Stimulated activated CD4-positive, alpha-beta T cell treated with anti-CD3 and anti-CD28 coated beads, TNF-alpha, amount 100 ng/mL, for 1 hour (primary cell): ENCODE data around the gene AADACL4.
"Not testable (repeated sequence)": the region's sequence is repeated elsewhere in the genome, so short reads cannot be mapped to it uniquely, and the experiment has no call there.

Source experiments
- DNase-seq, 3 donors: peaks; one replicate each; pipeline ENCODE4 v3.0.0-alpha.2; 2020; ENCODE audit warnings: low read depth in 3 of 3, low spot score in 1 of 3

The AADACL4 gene

GRCh38 chr1:12629511-12629956 lies 14.4 kb upstream of the AADACL4 start:
- no peak for DNase-seq

DNA sequence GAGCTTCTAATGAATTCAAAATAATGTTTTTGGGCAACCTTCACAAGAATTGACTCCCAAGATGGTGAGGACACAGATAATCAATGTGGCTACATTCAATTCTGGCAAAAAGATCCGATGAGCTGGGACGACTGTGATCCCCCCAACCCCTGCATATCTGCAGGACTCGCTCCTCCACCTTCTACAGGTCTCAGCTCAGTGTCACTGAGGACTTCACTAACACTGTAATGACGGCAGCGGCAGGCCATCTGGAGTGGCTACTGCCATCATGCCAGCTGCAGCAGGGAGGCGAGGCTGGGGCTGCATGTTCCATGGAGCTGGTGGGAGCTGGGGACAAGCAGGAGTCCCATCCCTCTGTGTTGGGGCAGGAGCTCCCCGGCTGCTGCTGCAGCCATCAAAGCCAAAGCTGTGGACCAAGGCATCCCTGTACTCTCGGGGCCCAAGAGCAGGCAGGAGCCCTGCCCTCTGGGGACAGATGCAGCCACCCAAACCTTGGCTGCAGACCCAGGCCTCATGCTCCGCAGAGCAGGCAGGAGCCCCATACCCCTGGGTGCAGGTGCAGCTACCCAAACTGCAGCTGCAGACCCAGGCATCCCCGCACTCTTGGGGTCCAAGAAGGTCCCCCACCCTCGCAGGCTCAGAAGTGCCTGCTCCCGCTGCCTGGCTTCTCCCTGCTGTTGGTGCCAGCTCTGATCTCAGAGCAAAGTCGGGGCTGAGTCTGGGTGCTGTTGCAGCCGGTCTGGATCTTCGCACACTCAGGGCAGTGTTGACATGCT lies 13.7 kb upstream of the AADACL4 start:
- no peak for DNase-seq

DNA sequence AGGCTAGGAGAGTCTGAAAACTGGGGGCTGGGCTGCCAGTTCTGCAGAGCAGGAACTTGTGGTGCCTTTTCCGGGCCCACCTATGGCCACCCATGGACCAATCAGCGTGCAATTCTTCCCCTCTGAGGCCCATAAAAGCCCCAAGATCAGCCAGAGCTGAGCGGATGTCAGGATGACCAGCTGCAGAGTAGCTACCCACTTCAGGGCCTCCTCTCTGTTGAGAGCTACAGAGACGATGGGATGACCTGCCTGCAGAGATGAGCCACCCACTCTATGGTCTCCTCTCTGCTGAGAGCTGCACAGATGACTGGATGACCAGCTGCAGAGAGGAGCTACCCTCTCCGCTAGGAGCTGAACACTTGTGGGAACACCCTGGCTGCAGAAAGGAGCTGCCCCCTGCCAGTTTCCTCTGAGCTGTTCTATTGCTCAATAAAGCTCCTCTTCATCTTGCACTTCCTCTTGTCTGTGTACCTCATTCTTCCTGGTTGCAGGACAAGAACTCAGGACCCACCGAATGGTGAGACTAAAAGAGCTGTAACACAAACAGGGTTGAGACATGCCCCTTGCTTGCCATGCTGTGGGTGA lies 12.8 kb upstream of the AADACL4 start:
- no peak for DNase-seq

GRCh38 chr1:12631571-12631970 lies 12.3 kb upstream of the AADACL4 start:
- no peak for DNase-seq

DNA sequence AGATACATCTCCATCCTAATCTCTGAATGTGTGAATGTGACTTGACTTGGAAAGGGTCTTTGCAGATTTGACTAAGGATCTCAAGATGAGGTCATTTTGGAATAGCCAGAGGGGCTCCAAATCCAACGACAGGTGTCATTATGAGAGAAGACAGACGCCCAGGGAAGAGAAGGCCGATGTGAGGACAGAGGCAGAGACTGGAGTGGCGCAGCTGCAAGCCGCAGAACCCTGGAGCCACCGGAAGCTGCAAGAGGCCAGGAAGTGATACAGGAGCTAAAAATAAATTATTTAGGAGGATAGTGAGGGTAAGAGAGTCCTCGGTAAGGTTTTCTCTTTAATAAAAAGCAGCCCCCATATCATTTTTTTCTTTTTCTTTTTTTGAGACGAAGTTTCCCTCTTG lies 9.7 kb upstream of the AADACL4 start:
- DNase-seq, result no peak

DNA sequence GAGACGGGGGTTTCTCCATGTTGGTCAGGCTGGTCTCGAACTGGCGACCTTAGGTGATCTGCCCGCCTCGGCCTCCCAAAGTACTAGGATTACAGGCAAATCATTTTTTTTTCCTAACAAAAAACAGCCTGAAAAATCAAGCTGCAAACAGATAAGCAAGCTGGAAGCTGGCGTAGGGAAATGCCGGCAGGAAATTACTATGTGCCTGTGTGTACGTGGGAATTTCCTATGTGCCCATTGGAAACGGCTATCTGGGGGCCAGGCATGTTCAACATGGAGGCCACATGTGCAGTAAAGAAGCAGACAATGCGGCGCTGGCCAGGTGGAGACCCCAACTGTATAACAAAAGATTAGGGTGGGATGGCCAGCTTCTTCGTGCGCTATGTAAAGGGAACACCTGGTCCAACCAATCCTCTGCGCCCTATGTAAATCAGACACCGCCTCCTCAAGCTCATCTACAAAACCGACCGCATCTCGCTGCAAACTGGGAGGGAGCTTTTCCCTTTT lies 9.1 kb upstream of the AADACL4 start:
- DNase-seq, result no peak

DNA sequence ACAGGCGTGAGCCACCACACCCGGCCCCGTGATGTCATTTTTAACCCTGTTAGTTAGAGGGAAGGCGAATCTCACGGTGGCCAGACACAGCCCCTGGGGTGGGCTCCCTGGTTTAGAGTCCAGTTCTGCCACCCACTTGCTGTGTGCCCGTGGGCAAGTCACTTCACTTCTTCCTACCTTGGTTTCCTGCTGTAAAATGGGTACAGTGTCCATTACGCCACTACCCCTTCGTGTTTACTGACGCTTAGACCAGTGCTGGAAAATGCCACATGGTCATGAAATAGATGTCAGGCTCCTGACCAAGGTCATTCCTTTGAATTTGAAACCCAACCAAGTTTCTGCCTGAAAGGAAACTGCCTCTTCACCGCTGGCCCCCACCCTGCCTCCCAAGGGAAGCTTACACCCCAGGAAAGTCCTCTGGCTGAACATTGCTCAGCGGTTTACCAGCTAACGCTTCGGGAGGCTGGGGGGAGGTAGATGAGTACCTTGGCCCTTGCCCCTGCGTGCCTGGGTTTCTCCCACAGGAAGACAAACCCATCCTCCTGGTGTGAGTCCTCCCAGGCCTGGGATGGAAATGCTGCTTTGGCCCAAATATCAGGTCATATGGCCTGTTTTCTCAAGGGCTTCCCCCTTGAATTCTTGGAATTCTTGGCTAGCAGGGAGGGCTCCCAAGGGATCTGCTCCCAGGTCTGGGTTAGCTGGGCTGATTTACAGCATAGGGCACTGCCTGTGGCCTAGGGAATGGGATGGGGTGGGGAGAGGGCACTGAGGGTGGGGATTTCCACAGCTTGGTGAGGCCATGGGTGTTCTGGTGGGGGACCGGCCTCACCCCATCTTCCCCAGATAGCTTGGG lies 7.6 kb upstream of the AADACL4 start:
- no peak for DNase-seq

DNA sequence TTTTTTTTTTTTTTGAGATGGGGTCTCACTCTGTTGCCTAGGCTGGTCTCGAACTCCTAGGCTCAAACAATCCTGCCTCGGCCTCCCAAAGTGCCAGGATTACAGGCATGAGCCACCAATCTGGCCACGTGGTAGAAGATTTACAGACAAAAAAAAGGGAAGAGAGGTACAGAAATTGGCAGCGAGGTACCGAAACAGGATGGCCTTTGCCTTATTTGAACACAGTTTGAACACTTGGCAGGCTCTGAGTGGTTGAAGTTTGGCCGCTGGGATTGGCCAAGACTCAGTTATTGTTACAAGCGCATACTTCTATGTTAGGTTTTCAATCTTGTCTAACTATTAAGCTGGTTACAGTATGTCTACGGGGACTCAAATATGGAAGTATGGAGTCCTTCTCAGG lies 6.2 kb upstream of the AADACL4 start:
- DNase-seq, result no peak

DNA sequence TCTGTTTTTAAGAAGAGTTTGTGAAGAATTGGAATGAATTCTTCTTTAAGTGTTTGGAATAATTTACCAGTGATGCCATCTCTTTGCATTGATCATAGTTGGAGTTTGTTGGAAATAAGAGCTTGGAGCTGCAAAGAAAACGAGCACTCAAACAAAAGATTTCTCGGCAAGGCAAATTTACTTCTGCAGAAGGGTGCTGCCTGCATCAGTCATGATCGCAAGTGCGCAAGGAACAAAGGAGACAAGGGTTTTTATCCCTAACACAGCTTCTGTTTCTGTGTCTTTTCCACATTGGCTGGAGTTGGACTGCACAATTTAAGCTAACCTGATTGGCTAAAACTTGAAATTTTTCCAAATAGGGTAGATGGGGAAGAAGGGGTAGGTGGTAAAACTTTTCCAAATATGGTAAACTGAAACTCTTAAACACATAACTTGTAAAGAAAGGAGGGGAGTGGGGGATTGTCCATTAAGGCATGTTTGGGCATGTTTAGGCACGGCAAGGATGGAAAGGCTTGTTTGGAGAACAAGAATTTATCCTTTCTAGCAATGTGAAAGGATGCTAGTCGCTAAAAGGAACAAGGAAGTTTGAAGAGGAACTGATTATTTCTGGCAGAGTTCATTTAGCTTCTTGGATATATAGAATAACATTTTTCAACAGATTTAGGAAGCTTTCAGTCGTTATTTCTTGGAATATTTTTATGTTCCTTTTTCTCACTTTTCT lies 3.5 kb upstream of the AADACL4 start:
- DNase-seq, result no peak

DNA sequence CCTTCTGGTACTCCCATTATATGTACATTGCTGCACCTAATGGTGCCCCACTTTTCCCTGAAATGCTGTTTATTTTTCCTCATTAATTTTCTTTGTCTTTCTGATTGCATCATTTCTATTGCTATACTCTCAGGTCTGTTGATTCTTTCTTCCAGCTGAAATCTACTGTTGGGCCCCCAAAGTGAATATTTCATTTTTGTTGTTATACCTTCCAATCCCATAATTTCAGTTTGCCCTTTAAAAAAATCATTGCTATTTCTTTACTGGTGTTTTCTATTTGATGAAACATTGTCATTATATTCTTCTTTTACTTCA lies 3.0 kb upstream of the AADACL4 start:
- no peak for DNase-seq

- DNase-seq, result no peak
Observed at GRCh38 chr1:12643079-12643478, 806 bp upstream of the AADACL4 start.

DNA sequence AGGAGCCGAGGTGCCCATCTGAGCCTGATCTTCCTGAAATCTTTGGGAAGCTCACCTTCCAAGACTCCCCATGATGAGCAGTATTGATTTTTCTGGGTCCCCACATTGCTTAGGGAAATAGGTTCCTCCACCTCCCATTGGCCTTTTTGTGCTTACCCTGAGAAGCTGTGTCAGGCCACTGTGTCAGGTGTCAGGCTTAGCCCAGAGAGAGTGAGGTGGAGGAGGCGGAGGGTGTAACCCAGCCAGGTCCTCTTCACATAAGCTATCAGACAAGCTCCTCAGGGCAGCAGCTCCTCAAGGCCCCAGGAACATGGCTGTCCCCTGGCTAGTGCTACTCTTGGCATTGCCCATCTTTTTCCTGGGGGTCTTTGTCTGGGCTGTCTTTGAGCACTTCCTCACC lies 352 bp downstream of the AADACL4 start:
- no peak for DNase-seq

GRCh38 chr1:12644829-12645228 lies 944 bp downstream of the AADACL4 start:
- no peak for DNase-seq

GRCh38 chr1:12645401-12645800 lies 1.5 kb downstream of the AADACL4 start:
- DNase-seq, result not testable (repeated sequence)

DNA sequence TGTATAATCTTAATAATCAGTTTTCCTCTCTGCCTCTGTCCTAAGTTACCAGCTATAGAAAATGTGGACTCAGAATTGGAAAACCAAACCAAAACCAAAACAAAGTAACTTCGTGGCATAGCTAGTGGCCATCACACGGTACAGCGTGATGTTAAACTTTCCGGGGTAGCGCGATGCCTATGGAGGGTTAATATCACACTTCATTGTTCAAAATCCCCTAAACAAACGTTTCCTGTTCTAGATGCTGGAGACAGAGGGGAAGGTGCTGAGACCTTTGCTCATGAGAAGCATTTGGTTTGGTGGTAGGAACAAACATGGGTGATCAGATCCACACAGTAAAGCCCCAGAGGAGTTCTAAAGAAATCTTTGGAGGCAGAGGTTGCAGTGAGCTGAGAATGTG lies 4.9 kb downstream of the AADACL4 start:
- no peak for DNase-seq

DNA sequence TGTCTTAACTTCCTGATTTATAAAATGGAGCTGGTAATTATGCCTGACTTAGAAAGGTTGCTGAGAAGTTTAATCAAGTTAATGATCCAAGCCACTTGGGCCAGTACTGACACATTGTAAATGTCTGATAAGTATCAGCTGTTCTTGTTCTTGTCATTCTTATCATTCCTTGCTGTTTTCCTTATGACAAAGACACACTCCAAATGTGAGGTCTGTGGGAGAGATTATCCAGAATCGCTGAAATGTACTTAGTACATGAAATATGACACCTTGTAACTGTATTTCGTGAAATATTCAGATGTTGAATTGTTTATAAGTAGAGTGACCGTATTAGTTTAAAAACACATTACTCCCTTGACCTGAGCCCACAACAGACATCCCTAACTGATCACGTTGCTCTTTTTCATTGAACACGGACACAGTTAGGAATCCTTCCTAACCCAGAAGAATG lies 6.1 kb downstream of the AADACL4 start:
- DNase-seq, result no peak

DNA sequence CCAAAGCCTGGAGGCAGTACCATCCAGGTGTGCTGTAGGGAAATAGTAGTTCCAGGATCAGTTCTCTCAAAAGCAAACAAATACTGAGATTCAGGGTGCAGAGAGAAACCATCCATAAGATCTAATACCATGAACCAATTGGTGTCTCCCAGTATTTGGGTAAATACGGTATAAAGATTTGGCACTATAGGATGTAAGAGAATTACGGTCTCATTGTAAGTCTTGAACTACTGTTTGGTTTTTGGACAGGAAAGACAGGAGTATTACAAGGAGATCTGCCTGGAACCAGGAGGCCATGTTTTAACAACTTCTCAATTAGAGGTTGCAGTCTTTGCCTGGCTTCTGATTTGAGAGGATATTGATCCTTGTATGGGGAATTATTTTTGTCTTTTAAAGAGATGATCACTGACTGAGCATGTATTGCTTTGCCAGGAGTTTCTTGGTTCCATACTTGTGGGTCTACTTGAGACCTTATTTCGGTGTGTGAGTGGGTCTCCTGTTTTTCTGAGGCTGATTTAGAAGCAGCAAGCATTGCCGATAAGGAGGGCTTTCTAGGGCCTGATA lies 10.2 kb downstream of the AADACL4 start:
- DNase-seq, result no peak

DNA sequence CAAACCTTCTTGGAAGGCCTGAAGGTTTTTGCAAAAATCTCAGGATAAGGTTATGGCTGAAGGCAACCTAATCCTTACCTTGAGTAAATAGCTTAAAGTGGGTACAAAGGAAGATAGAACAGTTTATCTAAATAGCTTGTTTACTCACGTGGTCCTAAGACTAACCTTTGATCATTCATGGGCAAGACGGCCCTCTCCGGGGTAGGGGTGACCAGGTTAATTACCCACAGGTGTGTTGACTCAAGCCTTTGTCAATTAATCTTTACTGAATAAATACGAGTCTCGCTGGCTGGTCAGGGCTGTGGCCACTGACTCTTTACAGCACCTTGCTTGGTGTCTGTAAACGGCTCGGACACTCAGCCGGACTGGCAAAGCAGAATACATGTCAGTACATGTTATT lies 10.8 kb downstream of the AADACL4 start:
- no peak for DNase-seq

DNA sequence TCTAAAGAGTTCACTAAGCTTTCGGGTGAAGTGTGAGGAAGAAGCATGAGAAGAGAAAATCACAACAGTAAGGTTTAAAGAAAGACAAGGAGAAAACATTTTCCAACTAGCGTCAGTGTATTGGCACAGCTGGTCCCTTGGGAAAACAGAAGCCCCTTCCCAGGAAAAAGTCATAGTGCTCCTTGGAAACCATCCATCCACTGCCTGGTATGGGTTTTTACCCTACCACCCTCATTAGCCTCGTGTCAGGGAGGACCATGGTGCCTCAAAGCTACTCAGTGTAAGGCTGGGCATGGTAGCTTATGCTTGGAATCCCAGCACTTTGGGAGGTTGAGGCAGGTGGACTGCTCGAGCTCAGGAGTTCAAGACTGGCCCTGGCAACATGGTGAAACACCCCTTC lies 12.7 kb downstream of the AADACL4 start:
- no peak for DNase-seq

DNA sequence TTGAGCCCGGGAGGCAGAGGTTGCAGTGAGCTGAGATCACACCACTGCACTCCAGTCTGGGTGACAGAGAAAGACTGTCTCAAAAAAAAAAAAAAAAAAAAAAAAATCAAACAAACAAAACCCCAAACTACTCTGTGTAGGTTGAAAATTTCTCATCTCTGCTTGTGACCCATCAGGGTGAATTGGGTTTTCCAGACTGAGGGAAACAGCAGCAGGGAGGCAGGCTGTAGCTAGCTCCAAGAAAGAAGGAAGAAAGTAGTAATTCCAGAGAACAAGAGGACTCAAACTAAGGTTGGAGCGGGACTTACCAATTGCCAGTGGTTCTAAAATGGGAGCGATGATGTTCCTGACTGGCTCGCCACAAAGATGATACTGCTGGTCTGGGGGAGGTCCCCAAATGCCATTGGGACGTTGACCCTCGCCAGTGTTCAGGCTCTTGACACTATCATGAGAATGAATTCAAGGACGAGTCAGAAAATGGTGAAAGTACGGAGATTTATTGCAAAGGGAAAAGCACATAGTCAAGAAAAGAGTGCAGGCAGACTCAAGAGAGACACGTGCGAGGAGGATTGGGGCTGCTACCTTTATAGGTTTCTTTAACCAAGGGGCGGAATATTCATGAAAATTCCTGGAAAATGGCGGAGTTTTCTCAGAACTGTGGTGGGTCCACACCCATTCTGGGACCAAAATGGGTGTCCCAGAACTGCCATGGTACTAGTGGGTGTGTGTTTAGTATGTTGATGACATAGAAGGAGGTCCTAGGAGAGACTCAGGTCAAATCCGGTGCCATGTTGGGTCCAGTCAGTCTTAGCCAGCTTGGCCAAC lies 13.4 kb downstream of the AADACL4 start:
- no peak for DNase-seq
